ENCODE data around the gene NBDY. TPM values are rescaled to one million over a fixed set of nuclear protein-coding genes. Genes with fewer than 3 reads are reported as not detected.

The NBDY gene
- total RNA-seq, 1 donor from 2014 or later: 90.1 TPM

GRCh38 chrX:56857042-56857441 is 128.0 kb downstream of the NBDY start:
- no peaks in the 10 kb centered on the region for H3K27me3 Mint-ChIP-seq (ENCODE audit: unreplicated experiment)
- H3K4me3 Mint-ChIP-seq (ENCODE audit: unreplicated experiment): no peak overlapping the region
- no peaks in the 10 kb centered on the region for H3K36me3 Mint-ChIP-seq (ENCODE audit: low read depth, unreplicated experiment)
- no peak for DNase-seq (ENCODE audit: low spot score)
- TF ChIP-seq CTCF (IDR thresholded peaks at IDR 0.05; ENCODE audit: unreplicated experiment): no peak
- H3K27ac Mint-ChIP-seq (ENCODE audit: unreplicated experiment): no peak overlapping the region
- no peaks in the 10 kb centered on the region for H3K9me3 Mint-ChIP-seq (ENCODE audit: unreplicated experiment)
- H3K4me1 Mint-ChIP-seq (ENCODE audit: unreplicated experiment): no peaks in the 10 kb centered on the region

- no peak for DNase-seq (ENCODE audit: low spot score)
These were observed 131.8 kb downstream of the NBDY start for GRCh38 chrX:56860888-56861287.

More at GRCh38 chrX:56860888-56861287, 131.8 kb downstream of the NBDY start:
- Mint-ChIP-seq H3K4me1 (ENCODE audit: unreplicated experiment) (no peaks in the 10 kb centered on the region), H3K27ac (ENCODE audit: unreplicated experiment) (no peak overlapping the region), H3K4me3 (ENCODE audit: unreplicated experiment) (no peak overlapping the region), H3K9me3 (ENCODE audit: unreplicated experiment) (no peaks in the 10 kb centered on the region), H3K36me3 (ENCODE audit: low read depth, unreplicated experiment) (no peaks in the 10 kb centered on the region), H3K27me3 (ENCODE audit: unreplicated experiment) (no peaks in the 10 kb centered on the region)
- no peak for TF ChIP-seq CTCF (IDR thresholded peaks at IDR 0.05; ENCODE audit: unreplicated experiment)

Other genes starting within 250 kb of the NBDY start
- gene UBQLN2, start 165.6 kb upstream of the NBDY start, total RNA-seq (ENCODE audit: unreplicated experiment): 25.5 TPM